ENCODE data around the gene IL18BP.

DNA sequence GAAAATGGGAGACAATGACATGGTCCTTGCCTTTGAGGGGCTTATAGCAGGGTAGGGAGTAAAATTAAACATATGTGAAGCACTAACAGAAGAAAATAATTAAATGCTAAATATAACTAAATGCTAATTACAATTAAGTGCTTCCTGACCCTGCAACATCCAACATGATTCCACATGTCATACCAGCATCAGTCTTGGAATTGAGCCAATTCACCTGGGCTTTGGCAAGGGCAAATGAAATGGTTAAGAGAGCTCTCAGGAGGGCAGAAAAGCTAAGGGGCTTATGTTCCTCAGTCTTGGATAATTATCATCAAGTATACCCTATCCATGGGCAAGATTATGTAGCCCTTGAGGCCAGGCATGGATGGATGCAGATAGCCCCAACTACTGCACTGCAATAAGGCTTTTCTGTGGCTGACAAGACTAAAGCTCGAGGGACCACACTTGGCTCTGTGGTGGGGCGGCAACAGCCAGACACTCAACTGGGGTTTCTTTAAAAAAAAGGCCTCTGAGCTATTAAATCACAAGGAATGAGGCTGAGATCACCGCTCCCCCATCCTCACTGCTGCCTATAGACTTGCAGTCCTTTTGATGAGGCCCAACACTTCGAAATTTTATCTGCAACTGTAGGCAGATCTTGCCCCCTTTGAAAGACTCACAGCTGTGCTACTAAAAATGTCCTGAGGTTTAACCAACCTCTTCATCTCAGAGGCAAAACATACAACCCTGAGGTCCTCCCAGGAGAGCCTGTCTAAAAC, 39.0 kb downstream of the IL18BP start:
- TF ChIP-seq, protein P1, sequence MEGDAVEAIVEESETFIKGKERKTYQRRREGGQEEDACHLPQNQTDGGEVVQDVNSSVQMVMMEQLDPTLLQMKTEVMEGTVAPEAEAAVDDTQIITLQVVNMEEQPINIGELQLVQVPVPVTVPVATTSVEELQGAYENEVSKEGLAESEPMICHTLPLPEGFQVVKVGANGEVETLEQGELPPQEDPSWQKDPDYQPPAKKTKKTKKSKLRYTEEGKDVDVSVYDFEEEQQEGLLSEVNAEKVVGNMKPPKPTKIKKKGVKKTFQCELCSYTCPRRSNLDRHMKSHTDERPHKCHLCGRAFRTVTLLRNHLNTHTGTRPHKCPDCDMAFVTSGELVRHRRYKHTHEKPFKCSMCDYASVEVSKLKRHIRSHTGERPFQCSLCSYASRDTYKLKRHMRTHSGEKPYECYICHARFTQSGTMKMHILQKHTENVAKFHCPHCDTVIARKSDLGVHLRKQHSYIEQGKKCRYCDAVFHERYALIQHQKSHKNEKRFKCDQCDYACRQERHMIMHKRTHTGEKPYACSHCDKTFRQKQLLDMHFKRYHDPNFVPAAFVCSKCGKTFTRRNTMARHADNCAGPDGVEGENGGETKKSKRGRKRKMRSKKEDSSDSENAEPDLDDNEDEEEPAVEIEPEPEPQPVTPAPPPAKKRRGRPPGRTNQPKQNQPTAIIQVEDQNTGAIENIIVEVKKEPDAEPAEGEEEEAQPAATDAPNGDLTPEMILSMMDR (IDR thresholded peaks at IDR 0.05; ENCODE audit: insufficient read depth, low read depth, low read length) = no peak
- TF ChIP-seq EZH2 (IDR thresholded peaks at IDR 0.05; ENCODE audit: insufficient read depth, low read length) = no peak
